Prostate gland (tissue), 2 donors: ENCODE data around the gene NPFFR1. TPM values are rescaled to one million over a fixed set of nuclear protein-coding genes. Genes with fewer than 3 reads are reported as not detected.

Experiments
- DNase-seq: peaks from one replicate; pipeline ENCODE4 v3.0.0-alpha.2; 2019; ENCODE audit warnings: low spot score
- H3K27ac ChIP-seq, 2 donors: fragments of 200-600 bp; sonication (generic); 2 replicates each; pipeline ENCODE4 v1.5.1; 2017 to 2019
- H3K27me3 ChIP-seq: fragments of 200-600 bp; sonication (generic); replicated peaks from 2 replicates; pipeline ENCODE4 v1.5.1; 2019; ENCODE audit not compliant: insufficient read depth
- H3K36me3 ChIP-seq, 2 donors: fragments of 200-600 bp; sonication (generic); 1 replicate in 1 of 2; 2 replicates in 1 of 2; pipeline versions ENCODE4 v1.5.1 to v1.8.1; 2017 to 2019
- H3K4me1 ChIP-seq: fragments of 200-600 bp; sonication (generic); replicated peaks from 2 replicates; pipeline ENCODE4 v1.5.1; 2019
- H3K4me3 ChIP-seq, 2 donors: fragments of 200-600 bp; sonication (generic); 2 replicates each; pipeline ENCODE4 v1.5.1; 2017 to 2019
- H3K9me3 ChIP-seq: fragments of 200-600 bp; sonication (generic); 2 replicates; pipeline ENCODE4 v1.5.1; 2017
- POLR2A ChIP-seq: fragments of 450-650 bp; IDR thresholded peaks from one replicate; pipeline ENCODE4 v1.6.1; 2016; ENCODE audit warnings: antibody characterized with exemption, mild to moderate bottlenecking
- POLR2AphosphoS5 ChIP-seq: sonication (generic); formaldehyde crosslinking; IDR thresholded peaks from one replicate; pipeline ENCODE4 v1.6.1; 2017; ENCODE audit warnings: antibody characterized with exemption
- WGBS: methylation state at CpG from one replicate; pipeline ENCODE4 v1.1.5; 2018; 5-methylcytosine and 5-hydroxymethylcytosine counted together
- intact Hi-C: fragments of 100-400 bp; cut with DNase I; formaldehyde crosslinking; loops from one replicate; pipeline ENCODE4 v1.14.2; 2022
- total RNA-seq, 2 donors: library from RNA; depleted of rRNA; stranded (reverse); fragments of >200 nt; gene quantifications; one replicate each; pipeline ENCODE4 v1.1.0, GENCODE V29; 2016
- TF ChIP-seq, protein P1 (sequence below), 4 experiments: fragments of 200-600 bp in 2 of 4; fragments of 450-650 bp in 2 of 4; sonication (generic) in 2 of 4; IDR thresholded peaks; 1 replicate in 3 of 4; 2 replicates in 1 of 4; pipeline ENCODE4 v1.5.1; 2016 to 2019; ENCODE audit warnings: antibody characterized with exemption in 4 of 4, mild to moderate bottlenecking in 2 of 4, moderate library complexity in 2 of 4

NPFFR1 gene
- total RNA-seq, 2 donors from 2014 or later = under 0.01 to 1.1 TPM

GRCh38 chr10:70234668-70235447 is 48.9 kb downstream of the NPFFR1 start:
- Histone ChIP-seq H3K4me1 (peaks cover 4% of the 10 kb centered on the region), H3K36me3 (no peaks in the 10 kb centered on the region), H3K4me3 (no peak overlapping the region), H3K27me3 (no peaks in the 10 kb centered on the region), H3K27ac (no peak overlapping the region), H3K9me3 (no peaks in the 10 kb centered on the region)
- intact Hi-C loops = no loop called here
- no peak for DNase-seq
- no peak for TF ChIP-seq POLR2AphosphoS5
- TF ChIP-seq, protein P1, sequence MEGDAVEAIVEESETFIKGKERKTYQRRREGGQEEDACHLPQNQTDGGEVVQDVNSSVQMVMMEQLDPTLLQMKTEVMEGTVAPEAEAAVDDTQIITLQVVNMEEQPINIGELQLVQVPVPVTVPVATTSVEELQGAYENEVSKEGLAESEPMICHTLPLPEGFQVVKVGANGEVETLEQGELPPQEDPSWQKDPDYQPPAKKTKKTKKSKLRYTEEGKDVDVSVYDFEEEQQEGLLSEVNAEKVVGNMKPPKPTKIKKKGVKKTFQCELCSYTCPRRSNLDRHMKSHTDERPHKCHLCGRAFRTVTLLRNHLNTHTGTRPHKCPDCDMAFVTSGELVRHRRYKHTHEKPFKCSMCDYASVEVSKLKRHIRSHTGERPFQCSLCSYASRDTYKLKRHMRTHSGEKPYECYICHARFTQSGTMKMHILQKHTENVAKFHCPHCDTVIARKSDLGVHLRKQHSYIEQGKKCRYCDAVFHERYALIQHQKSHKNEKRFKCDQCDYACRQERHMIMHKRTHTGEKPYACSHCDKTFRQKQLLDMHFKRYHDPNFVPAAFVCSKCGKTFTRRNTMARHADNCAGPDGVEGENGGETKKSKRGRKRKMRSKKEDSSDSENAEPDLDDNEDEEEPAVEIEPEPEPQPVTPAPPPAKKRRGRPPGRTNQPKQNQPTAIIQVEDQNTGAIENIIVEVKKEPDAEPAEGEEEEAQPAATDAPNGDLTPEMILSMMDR (IDR thresholded peaks at IDR 0.05) = no peak
- TF ChIP-seq POLR2A = no peak
- WGBS = 83% methylated on average over 18 of the region's 18 CpGs

GRCh38 chr10:70233939-70234300 is 49.9 kb downstream of the NPFFR1 start:
- Histone ChIP-seq H3K4me3 (peak overlapping the region; percentile 57 to 73), H3K27me3 (no peaks in the 10 kb centered on the region), H3K9me3 (no peaks in the 10 kb centered on the region), H3K27ac (peak overlapping the region; percentile 75 to 77), H3K4me1 (peaks cover 4% of the 10 kb centered on the region), H3K36me3 (no peaks in the 10 kb centered on the region)
- DNase-seq = no peak
- intact Hi-C loops = no loop called here
- TF ChIP-seq POLR2A = no peak
- TF ChIP-seq, protein P1 (IDR thresholded peaks at IDR 0.05) = no peak
- TF ChIP-seq POLR2AphosphoS5 = no peak
- WGBS = 27% methylated on average over 8 of the region's 8 CpGs

DNA sequence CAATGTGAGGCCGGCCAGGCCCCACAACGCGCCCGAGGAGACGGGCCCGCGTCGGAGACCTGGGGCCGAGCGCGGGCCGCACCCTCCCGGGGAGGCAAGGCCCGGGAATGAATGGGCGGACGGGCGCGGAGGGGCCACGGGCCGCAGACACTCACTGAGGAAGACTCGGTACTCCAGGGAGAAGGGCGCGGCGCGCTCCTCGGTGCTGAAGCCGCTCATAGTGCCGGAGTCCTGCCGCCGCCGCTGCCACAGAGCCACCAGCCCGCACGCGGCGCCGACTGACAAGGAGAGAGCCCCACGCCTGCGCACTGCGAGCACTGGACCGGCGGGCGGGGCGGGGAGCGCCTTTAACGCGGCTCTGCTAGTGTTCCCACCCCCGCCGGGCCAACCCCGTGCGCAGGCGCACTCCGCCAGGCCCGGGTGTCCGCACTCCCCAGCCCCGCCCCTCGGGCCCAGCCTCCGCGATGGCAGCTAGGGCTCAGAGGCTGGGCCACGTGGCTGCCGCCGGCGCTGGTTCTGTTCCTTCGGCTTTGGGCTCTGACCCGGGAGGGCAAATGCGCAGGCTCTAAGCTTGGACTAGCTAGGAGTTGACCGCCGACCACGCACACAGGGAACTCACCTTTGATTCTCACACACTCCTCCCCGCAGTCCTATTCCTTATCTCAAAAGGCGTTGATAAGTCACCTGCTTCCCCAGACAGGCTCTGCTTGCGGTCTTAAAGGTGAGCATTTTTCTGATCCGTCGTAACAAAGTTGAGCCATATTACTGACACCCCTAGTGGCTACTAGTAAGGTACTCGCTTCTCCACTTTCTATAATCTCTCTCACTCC is 50.5 kb downstream of the NPFFR1 start, which contains the start of gene PPA1:
Gene PPA1, minus strand, starts transcription at position 321 of the 830 bp plus-strand sequence. Its CDS starts 102 bp downstream, at position 219.
- Histone ChIP-seq H3K4me1 (peaks cover 4% of the 10 kb centered on the region), H3K36me3 (no peaks in the 10 kb centered on the region), H3K27ac (peak within 1 kb of the TSS; percentile 75 to 77), H3K27me3 (no peaks in the 10 kb centered on the region), H3K4me3 (peak within 1 kb of the TSS; percentile 57 to 73), H3K9me3 (no peaks in the 10 kb centered on the region)
- DNase-seq = peak; percentile 97
- WGBS = under 1% methylated on average over 63 of the region's 74 CpGs
- intact Hi-C loops = no loop called here
- TF ChIP-seq POLR2AphosphoS5 (peak; percentile 87), POLR2A (peak; percentile 95)
- TF ChIP-seq, protein P1 (IDR thresholded peaks at IDR 0.05) = peak in 2 of 4 experiments; percentile 10 to 22

GRCh38 chr10:70232859-70233108 is 51.0 kb downstream of the NPFFR1 start:
- no peak for DNase-seq
- Histone ChIP-seq H3K27ac (peak overlapping the region; percentile 75 to 77), H3K27me3 (no peaks in the 10 kb centered on the region), H3K4me1 (peaks cover 4% of the 10 kb centered on the region), H3K36me3 (no peaks in the 10 kb centered on the region), H3K4me3 (peak overlapping the region; percentile 57 to 73), H3K9me3 (no peaks in the 10 kb centered on the region)
- 0% methylated on average over 18 of the region's 18 CpGs for WGBS
- intact Hi-C loops = no loop called here
- TF ChIP-seq POLR2AphosphoS5 (no peak), POLR2A (no peak)
- TF ChIP-seq, protein P1 (IDR thresholded peaks at IDR 0.05) = no peak
